Duodenal mucosa (tissue), 2 donors: ENCODE data around the gene ARPC3.
A peak's percentile ranks its signal among the peaks of the same experiment; 100 is the strongest.
"Not testable (repeated sequence)": the region's sequence is repeated elsewhere in the genome, so short reads cannot be mapped to it uniquely, and the experiment has no call there.

Experiments
- H3K27ac ChIP-seq: one replicate; pipeline ENCODE4 v1.7.0; 2013; ENCODE audit warnings: low read depth, low read length
- H3K27me3 ChIP-seq, 2 donors: one replicate each; pipeline ENCODE4 v1.7.0; 2013; ENCODE audit warnings: low read length in 2 of 2, control low read depth in 1 of 2; ENCODE audit not compliant: insufficient read depth in 2 of 2, control insufficient read depth in 1 of 2
- H3K36me3 ChIP-seq, 2 donors: one replicate each; pipeline ENCODE4 v1.7.0; 2013; ENCODE audit warnings: low read length in 2 of 2, control low read depth in 1 of 2; ENCODE audit not compliant: insufficient read depth in 2 of 2, control insufficient read depth in 1 of 2
- H3K4me1 ChIP-seq, 2 donors: one replicate each; pipeline ENCODE4 v1.7.0; 2013; ENCODE audit warnings: low read length in 2 of 2, control low read depth in 1 of 2; ENCODE audit not compliant: insufficient read depth in 2 of 2, control insufficient read depth in 1 of 2
- H3K4me3 ChIP-seq, 2 donors: one replicate each; pipeline ENCODE4 v1.7.0; 2013; ENCODE audit warnings: low read length in 2 of 2, low read depth in 1 of 2
- H3K9ac ChIP-seq, 2 donors: one replicate each; pipeline ENCODE4 v1.7.0; 2013; ENCODE audit warnings: low read length in 2 of 2, low read depth in 1 of 2
- H3K9me3 ChIP-seq, 2 donors: one replicate each; pipeline ENCODE4 v1.7.0; 2013; ENCODE audit warnings: low read length in 2 of 2, control low read depth in 1 of 2; ENCODE audit not compliant: control insufficient read depth in 1 of 2

The ARPC3 gene

DNA sequence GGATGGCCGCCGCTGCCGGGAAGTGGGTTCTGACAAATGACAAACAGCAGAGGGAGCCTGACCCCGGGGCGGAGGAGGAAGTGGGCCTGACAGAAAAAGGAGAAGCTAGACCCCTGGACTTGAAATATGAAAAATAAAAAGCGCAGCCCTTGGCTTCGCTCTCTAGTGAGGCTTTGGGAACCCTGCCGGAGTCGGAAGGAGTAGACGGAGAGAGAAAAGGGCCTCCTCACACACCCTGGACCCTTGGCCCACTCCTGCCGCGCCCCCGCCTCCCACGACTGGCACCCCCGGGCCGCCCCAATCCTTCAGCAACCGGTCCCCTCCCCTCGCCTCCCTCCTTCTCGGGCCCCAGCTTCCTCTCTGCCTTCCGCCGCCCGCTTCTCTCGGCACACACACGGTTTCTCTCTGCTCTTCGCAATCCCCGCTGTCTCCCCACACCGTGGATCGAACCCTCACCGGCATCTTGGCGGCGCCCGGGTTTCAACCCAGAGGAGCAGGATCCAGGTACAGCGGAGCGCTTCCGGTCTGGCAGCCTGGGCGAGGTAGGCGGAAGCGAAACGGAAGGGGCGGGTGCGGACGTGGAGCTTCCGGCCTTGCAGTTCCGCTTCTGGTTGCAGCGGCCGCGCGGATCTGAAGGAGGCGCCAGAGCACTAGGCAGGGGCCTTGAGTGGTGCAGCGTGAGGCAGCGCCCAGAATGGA lies at the start of gene ARPC3:
TSS of gene ARPC3 (minus strand) at position 539 of the 699 bp plus-strand sequence. CDS start at position 462, 77 bp downstream.
- Histone ChIP-seq H3K9me3 (no peaks in the 10 kb centered on the region), H3K27me3 (no peaks in the 10 kb centered on the region), H3K27ac (peak within 1 kb of the TSS; percentile 92), H3K36me3 (peaks cover 6 to 9% of the 10 kb centered on the region in 2 donors), H3K4me1 (peaks cover 0 to 15% of the 10 kb centered on the region in 2 donors), H3K9ac (peak within 1 kb of the TSS; percentile 85 to 97), H3K4me3 (peak within 1 kb of the TSS; percentile 92)

DNA sequence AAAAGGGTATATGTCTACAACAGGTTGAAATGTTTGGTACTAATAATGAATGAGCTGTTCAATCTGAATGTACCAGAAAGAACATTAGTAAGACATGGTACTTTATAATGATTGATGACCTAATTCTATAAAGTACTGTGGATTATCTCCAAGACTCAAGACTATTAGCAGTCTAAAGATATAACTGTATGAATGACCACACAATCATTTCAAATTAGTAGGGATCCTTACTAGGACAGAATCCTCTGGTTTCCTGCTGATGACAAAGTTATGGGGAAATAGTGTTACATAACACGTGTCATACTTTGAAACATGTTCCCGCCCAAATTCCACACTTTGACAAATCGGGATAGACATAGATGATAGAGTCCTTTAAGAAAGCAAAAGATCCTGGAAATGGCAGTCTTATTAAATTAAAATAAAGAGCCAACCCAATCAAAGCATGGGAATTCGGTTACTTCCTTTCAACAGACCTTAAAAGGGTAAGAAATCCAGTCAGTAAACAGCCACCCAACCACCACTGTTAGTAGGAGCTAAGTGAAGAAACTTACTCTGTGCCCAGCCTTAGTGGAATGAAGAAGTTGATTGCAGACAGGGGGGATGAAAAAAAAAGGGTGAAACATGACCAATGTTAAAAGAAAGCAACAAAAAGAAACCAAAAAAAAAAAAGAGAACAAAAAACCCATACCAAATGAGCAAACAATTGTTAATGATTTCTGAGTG lies 49.0 kb upstream of the ARPC3 start:
- H3K27ac ChIP-seq: no peak overlapping the region

DNA sequence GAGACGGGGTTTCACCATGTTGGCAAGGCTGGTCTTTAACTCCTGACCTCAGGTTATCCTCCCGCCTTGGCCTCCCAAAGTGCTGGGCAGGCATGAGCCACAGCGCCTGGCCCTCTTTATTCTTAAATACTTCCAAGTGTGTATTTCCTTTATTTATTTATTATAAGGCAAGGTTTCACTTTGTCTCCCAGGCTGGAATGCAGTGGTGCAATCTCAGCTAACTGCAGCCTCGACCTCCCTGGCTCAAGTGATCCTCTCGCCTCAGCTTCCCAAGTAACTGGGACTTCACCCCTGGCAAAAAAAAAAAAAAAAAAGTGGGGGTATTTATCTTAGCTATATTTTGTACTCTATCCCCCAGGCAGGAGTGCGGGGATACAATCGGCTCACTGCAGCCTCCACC lies 25.3 kb upstream of the ARPC3 start:
- no peaks in the 10 kb centered on the region for H3K27me3 ChIP-seq
- H3K4me1 ChIP-seq: no peaks in the 10 kb centered on the region
- H3K36me3 ChIP-seq: no peaks in the 10 kb centered on the region
- H3K27ac ChIP-seq: no peak overlapping the region
- no peak overlapping the region for H3K4me3 ChIP-seq
- H3K9ac ChIP-seq: no peak overlapping the region
- H3K9me3 ChIP-seq: no peaks in the 10 kb centered on the region

More for the DNA sequence above, 49.0 kb upstream of the ARPC3 start:
- no peak overlapping the region for H3K9ac ChIP-seq
- H3K27me3 ChIP-seq: no peaks in the 10 kb centered on the region
- H3K9me3 ChIP-seq: no peaks in the 10 kb centered on the region
- H3K36me3 ChIP-seq: peaks cover 5 to 18% of the 10 kb centered on the region in 2 donors
- H3K4me3 ChIP-seq: no peak overlapping the region
- H3K4me1 ChIP-seq: peaks cover 11% of the 10 kb centered on the region in 2 donors

DNA sequence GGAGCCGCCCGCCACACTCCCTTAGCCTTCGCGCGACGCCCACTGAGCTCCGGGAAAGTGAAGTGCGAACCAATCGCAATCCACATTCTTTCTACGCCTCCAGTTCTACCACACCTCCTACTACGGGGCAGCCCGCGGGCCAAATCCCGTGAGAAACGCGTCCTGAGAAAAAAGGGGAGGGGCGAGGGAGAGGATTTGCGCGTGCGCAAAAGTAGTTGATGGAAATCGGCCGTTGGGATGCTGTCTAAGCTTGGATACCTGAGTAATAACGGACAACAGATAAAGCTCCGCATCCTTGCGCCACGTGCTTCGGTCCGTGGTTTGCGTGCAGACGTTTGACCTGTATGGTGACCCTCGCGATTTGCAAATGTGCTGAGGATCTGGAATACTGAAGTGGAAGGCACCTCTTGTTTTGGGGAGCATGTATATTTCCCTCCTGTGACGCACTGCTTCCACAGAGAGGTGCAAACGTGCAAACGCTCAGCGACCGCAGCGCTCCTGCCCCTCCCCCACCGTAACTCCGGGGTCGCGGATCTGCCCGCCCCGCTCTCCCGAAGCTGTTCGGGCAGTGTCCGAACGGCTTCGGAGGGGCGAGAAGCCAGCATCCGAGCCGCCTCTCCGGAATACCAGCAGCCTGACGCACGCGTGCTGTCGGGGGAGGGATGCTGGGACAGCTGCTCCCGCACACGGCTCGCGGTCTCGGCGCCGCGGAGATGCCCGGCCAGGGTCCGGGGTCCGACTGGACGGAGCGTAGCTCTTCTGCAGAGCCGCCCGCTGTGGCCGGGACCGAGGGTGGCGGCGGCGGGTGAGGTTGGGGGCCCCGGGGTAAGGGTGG lies 18.3 kb upstream of the ARPC3 start, which contains the start of the genes FAM216A and GPN3:
TSS of gene FAM216A (plus strand) at position 632 of the 835 bp plus-strand sequence. CDS start at position 663, 31 bp downstream.
TSS of gene GPN3 (minus strand) at position 44 of the 835 bp plus-strand sequence. CDS start 54 bp downstream, outside the sequence.
- Histone ChIP-seq H3K9ac (peak within 1 kb of the TSS; percentile 78 to 89), H3K4me3 (peak within 1 kb of the TSS; percentile 94 to 97), H3K36me3 (peaks cover 4 to 10% of the 10 kb centered on the region in 2 donors), H3K27me3 (no peaks in the 10 kb centered on the region), H3K4me1 (peaks cover 5 to 16% of the 10 kb centered on the region in 2 donors), H3K27ac (peak within 1 kb of the TSS; percentile 73), H3K9me3 (no peaks in the 10 kb centered on the region)

DNA sequence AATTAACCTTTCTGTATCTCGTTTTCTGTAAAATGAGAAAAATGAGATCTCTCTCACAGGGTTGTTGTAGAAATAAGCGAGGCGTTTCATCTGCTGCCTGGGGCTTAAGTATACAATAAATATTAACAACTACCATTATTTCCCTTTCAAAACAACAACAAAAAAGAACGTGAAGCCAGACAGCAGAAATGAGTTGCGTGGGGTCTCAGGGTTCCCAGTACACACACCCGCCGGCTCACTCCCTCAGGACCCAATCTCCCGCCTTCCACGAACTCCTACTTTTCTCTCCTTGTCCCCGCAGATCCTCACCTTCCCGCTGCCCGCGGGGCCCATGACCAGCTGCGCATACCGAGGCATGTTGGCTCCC lies 17.7 kb upstream of the ARPC3 start:
- no peak overlapping the region for H3K27ac ChIP-seq
- H3K9ac ChIP-seq: peak overlapping the region; percentile 78 to 89
- H3K4me3 ChIP-seq: peak overlapping the region; percentile 94 to 97
- H3K9me3 ChIP-seq: no peaks in the 10 kb centered on the region
- H3K36me3 ChIP-seq: peaks cover 4 to 10% of the 10 kb centered on the region in 2 donors
- no peaks in the 10 kb centered on the region for H3K27me3 ChIP-seq
- peaks cover 5 to 16% of the 10 kb centered on the region in 2 donors for H3K4me1 ChIP-seq

DNA sequence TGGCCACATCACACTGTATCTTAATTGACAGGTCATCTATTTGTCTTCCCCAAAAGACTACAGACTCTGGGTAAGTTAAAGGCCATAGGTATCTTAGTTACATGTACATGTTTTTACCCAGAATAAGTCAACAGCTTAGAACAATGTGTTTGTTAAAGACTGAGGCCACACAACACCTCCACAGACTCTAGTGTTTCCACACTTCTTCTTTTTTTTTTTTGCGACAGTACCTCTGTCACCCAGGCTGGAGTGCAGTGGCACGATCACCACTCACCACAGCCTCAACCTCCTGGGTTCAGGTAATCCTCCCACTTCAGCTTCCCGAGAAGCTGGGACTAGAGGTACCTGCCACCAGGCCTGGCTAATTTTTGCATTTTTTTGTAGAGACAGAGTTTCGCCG lies 16.7 kb upstream of the ARPC3 start:
- H3K9ac ChIP-seq: peak overlapping the region; percentile 78 to 89
- H3K27me3 ChIP-seq: no peaks in the 10 kb centered on the region
- H3K4me1 ChIP-seq: peaks cover 5 to 16% of the 10 kb centered on the region in 2 donors
- H3K36me3 ChIP-seq: peaks cover 7 to 10% of the 10 kb centered on the region in 2 donors
- H3K4me3 ChIP-seq: peak overlapping the region in 1 of 2 donors; percentile 94
- H3K27ac ChIP-seq: no peak overlapping the region
- H3K9me3 ChIP-seq: no peaks in the 10 kb centered on the region

DNA sequence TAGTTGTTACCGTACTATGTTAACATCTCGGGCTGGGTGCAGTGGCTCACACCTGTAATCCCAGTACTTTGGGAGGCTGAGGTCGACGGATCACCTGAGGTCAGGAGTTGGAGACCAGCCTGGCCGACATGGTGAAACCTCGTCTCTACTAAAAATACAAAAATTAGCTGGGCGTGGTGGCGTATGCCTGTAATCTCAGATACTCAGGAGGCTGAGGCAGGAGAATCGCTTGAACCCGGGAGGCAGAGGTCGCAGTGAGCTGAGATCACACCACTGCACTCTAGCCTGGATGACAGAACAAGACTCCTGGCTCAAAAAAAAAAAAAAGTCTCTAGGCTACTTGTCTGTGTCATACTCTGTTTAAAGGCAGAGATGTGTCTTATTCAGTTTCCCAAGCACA lies 15.6 kb upstream of the ARPC3 start:
- H3K27ac ChIP-seq, H3K4me3 ChIP-seq, H3K9me3 ChIP-seq, H3K27me3 ChIP-seq, H3K9ac ChIP-seq: not testable (repeated sequence)
- peaks cover 7 to 10% of the 10 kb centered on the region in 2 donors for H3K36me3 ChIP-seq
- H3K4me1 ChIP-seq: peaks cover 5 to 16% of the 10 kb centered on the region in 2 donors

DNA sequence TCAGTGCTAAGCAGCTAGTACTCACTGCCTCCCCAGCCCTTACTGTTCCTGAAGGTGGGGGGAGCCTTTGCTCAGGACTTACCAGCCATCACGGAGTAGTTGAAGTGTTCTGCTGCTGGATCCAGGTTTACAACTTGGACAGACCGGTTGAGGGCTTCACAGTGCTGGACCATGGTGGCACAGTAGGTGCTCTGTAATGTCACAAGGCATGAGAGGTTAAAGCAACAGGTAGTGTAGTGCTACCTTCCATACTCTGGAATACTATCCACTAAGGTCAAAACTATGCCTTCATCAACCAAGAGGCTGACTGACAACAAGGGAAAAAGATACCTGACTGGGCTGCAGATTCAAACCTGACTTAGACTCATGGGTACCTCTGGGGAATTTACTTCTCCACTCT lies 14.9 kb upstream of the ARPC3 start:
- H3K4me3 ChIP-seq: no peak overlapping the region
- no peaks in the 10 kb centered on the region for H3K27me3 ChIP-seq
- no peaks in the 10 kb centered on the region for H3K9me3 ChIP-seq
- H3K36me3 ChIP-seq: peaks cover 7 to 12% of the 10 kb centered on the region in 2 donors
- H3K4me1 ChIP-seq: peaks cover 5 to 16% of the 10 kb centered on the region in 2 donors
- no peak overlapping the region for H3K27ac ChIP-seq
- no peak overlapping the region for H3K9ac ChIP-seq

DNA sequence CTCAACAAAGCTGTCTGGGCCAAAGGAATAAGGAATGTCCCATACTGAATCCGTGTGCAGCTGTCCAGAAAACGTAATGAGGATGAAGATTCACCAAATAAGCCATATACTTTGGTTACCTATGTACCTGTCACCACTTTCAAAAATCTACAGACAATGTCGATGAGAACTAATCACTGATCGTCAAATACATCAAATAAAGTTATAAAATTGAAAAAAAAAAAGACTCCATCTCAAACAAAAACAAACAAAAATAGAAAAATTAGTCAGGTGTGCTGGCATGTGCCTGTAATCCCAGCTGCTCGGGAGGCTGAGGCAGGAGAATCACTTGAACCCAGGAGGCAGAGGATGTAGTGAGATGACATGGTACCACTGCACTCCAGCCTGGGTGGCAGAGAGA lies 11.1 kb upstream of the ARPC3 start:
- H3K4me1 ChIP-seq, H3K9me3 ChIP-seq, H3K27ac ChIP-seq, H3K27me3 ChIP-seq, H3K4me3 ChIP-seq, H3K9ac ChIP-seq: not testable (repeated sequence)
- H3K36me3 ChIP-seq: peaks cover 7 to 12% of the 10 kb centered on the region in 2 donors
